CD4-positive, alpha-beta T cell (primary cell): ENCODE measurements around the gene SERPINC1. TPM values are rescaled to one million over a fixed set of nuclear protein-coding genes. Genes with fewer than 3 reads are reported as not detected.

Experiments
- ATAC-seq: fragments of 200-7000 bp; cut with Tn5 transposase; one replicate; pipeline ENCODE4 v1.10.0; 2022; ENCODE audit warnings: mild to moderate bottlenecking; ENCODE audit not compliant: poor library complexity
- CTCF ChIA-PET: fragments of 350-600 bp; sonication (Branson Sonifier 250); formaldehyde crosslinking; loops from one replicate; lab custom pipeline; 2021; ENCODE audit warnings: antibody characterized with exemption, inconsistent platforms; lab: Charles Lee
- POLR2A ChIA-PET: fragments of 350-600 bp; sonication (Branson Sonifier 250); formaldehyde crosslinking; loops from one replicate; lab custom pipeline; 2021; ENCODE audit warnings: antibody characterized with exemption, inconsistent platforms; lab: Charles Lee
- DNase-seq, 14 experiments: peaks; one replicate each; pipeline ENCODE4 v3.0.0-alpha.2; 2013 to 2020; ENCODE audit warnings: mixed read lengths in 2 of 14
- H3K27ac ChIP-seq, 2 donors: one replicate each; pipeline versions ENCODE4 v1.5.1 to v1.7.0; 2013; ENCODE audit warnings: low read length in 2 of 2, low read depth in 1 of 2, mild to moderate bottlenecking in 1 of 2
- H3K27me3 ChIP-seq, 2 experiments: 1 replicate in 1 of 2; 2 replicates in 1 of 2; pipeline versions ENCODE4 v1.6.1 to v1.7.0; 2013; ENCODE audit warnings: low read length in 2 of 2, control low read depth in 1 of 2, mild to moderate bottlenecking in 1 of 2, moderate library complexity in 1 of 2; ENCODE audit not compliant: insufficient read depth in 2 of 2, control insufficient read depth in 1 of 2
- H3K36me3 ChIP-seq: one replicate; pipeline ENCODE4 v1.6.1; 2013; ENCODE audit warnings: low read length, control low read depth; ENCODE audit not compliant: insufficient read depth
- H3K4me1 ChIP-seq: one replicate; pipeline ENCODE4 v1.6.1; 2013; ENCODE audit warnings: low read length, control low read depth; ENCODE audit not compliant: insufficient read depth
- H3K4me3 ChIP-seq: one replicate; pipeline ENCODE4 v1.5.1; 2013; ENCODE audit warnings: mild to moderate bottlenecking, low read length, moderate library complexity
- H3K9me3 ChIP-seq, 2 experiments: 1 replicate in 1 of 2; 2 replicates in 1 of 2; pipeline versions ENCODE4 v1.6.1 to v1.7.0; 2013; ENCODE audit warnings: low read length in 2 of 2, mild to moderate bottlenecking in 2 of 2, control low read depth in 1 of 2, moderate library complexity in 1 of 2; ENCODE audit not compliant: control insufficient read depth in 1 of 2, insufficient read depth in 1 of 2
- H3K27ac Mint-ChIP-seq: one replicate; pipeline ENCODE4 v1.8.0; 2020; ENCODE audit warnings: mixed read lengths
- H3K27me3 Mint-ChIP-seq: one replicate; pipeline ENCODE4 v1.8.0; 2021; ENCODE audit warnings: mixed read lengths
- H3K36me3 Mint-ChIP-seq: one replicate; pipeline ENCODE4 v1.8.0; 2021; ENCODE audit warnings: low read depth, mixed read lengths
- H3K4me1 Mint-ChIP-seq: one replicate; pipeline ENCODE4 v1.8.0; 2021; ENCODE audit warnings: low read depth, mixed read lengths
- H3K4me3 Mint-ChIP-seq: one replicate; pipeline ENCODE4 v1.8.0; 2020; ENCODE audit warnings: mild to moderate bottlenecking, mixed read lengths
- H3K9me3 Mint-ChIP-seq: one replicate; pipeline ENCODE4 v1.8.0; 2020; ENCODE audit warnings: mixed read lengths
- intact Hi-C, 2 experiments: fragments of 100-400 bp; cut with DNase I in 1 of 2; cut with micrococcal nuclease in 1 of 2; formaldehyde crosslinking; loops; one replicate each; pipeline versions ENCODE4 v1.15.1 to v1.9.0; 2023 to 2025; cut with DNase I, micrococcal nuclease
- total RNA-seq, 174 experiments: library from RNA in 2 of 174; stranded (reverse) in 2 of 174; gene quantifications; one replicate each; pipeline ENCODE4 v1.2.3 and lab custom pipeline; 2021 to 2026
- TF ChIP-seq, protein P1 (sequence below): fragments of 200-600 bp; IDR thresholded peaks from one replicate; pipeline ENCODE4 v1.8.0; 2022; ENCODE audit warnings: antibody characterized with exemption, mild to moderate bottlenecking

Gene SERPINC1
- total RNA-seq, 2 experiments from 2014 or later = not detected

DNA sequence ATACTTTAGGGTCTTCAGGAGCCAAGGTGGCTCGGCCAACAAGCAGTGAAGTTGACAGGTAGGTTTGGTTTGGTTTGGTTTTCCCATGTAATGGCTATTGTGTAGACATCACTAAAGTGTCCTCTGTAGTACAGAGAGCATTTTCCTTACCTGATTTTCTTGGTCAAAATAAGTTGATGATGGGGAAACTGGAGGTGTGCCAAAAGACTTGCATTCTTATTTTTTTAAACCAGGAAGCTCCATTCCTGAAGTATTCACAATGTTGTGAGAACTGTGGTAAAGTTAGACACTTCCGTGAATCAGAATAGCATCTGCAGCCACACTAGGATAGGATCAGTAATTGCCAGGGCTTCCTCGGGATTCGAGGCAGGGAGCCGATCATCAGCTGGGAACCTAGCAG is 46.0 kb downstream of the SERPINC1 start:
- Mint-ChIP-seq H3K9me3 (no peaks in the 10 kb centered on the region), H3K4me1 (peaks cover 64% of the 10 kb centered on the region), H3K4me3 (peak overlapping the region; percentile 93), H3K27ac (peak overlapping the region; percentile 95), H3K36me3 (peaks cover 77% of the 10 kb centered on the region), H3K27me3 (no peaks in the 10 kb centered on the region)
- DNase-seq (no peak), ATAC-seq (no peak)
- H3K4me3 ChIP-seq = no peak overlapping the region
- TF ChIP-seq, protein P1, sequence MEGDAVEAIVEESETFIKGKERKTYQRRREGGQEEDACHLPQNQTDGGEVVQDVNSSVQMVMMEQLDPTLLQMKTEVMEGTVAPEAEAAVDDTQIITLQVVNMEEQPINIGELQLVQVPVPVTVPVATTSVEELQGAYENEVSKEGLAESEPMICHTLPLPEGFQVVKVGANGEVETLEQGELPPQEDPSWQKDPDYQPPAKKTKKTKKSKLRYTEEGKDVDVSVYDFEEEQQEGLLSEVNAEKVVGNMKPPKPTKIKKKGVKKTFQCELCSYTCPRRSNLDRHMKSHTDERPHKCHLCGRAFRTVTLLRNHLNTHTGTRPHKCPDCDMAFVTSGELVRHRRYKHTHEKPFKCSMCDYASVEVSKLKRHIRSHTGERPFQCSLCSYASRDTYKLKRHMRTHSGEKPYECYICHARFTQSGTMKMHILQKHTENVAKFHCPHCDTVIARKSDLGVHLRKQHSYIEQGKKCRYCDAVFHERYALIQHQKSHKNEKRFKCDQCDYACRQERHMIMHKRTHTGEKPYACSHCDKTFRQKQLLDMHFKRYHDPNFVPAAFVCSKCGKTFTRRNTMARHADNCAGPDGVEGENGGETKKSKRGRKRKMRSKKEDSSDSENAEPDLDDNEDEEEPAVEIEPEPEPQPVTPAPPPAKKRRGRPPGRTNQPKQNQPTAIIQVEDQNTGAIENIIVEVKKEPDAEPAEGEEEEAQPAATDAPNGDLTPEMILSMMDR = no peak
- intact Hi-C loops = loop anchor here (2.0 kb wide), 2 partner anchors 152 to 288 kb away; partner anchors contain the start of genes RABGAP1L (in 1 of the 2) and RC3H1 (in 1 of the 2)
- peaks cover 47% of the 10 kb centered on the region for H3K4me1 ChIP-seq
- H3K27ac ChIP-seq = peak overlapping the region in 1 of 2 donors; percentile 96
- ChIA-PET POLR2A (no interaction called here), CTCF (no interaction called here)
- H3K27me3 ChIP-seq = no peaks in the 10 kb centered on the region
- H3K9me3 ChIP-seq = no peaks in the 10 kb centered on the region
- H3K36me3 ChIP-seq = peaks cover 26% of the 10 kb centered on the region

DNA sequence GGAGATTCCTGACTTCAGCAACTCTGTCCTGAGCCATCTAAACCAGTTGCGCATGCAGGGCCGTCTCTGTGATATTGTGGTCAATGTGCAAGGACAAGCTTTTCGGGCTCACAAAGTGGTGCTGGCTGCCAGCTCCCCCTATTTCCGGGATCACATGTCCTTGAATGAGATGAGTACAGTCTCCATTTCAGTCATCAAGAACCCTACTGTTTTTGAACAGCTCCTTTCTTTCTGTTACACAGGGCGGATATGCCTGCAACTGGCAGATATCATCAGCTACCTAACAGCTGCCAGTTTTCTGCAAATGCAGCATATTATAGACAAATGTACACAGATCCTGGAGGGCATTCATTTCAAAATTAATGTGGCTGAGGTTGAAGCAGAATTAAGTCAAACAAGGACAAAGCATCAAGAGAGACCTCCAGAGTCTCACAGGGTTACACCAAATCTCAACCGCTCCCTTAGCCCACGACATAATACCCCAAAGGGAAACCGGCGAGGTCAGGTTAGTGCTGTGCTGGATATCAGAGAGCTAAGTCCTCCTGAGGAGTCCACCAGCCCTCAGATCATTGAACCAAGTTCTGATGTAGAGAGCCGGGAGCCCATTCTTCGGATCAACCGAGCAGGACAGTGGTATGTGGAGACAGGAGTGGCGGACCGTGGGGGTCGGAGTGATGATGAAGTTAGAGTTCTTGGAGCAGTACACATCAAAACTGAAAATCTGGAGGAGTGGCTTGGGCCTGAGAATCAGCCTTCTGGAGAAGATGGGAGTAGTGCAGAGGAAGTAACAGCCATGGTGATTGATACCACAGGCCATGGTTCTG is 46.7 kb downstream of the SERPINC1 start:
- Histone ChIP-seq H3K4me3 (peak overlapping the region; percentile 11), H3K9me3 (no peaks in the 10 kb centered on the region), H3K27me3 (no peaks in the 10 kb centered on the region), H3K4me1 (peaks cover 51% of the 10 kb centered on the region), H3K36me3 (peaks cover 32% of the 10 kb centered on the region), H3K27ac (peak overlapping the region; percentile 17 to 96)
- intact Hi-C loops = loop anchor here (2.0 kb wide), 2 partner anchors 152 to 288 kb away; partner anchors contain the start of genes RABGAP1L (in 1 of the 2) and RC3H1 (in 1 of the 2)
- TF ChIP-seq, protein P1 = no peak
- Mint-ChIP-seq H3K4me1 (peaks cover 70% of the 10 kb centered on the region), H3K27me3 (no peaks in the 10 kb centered on the region), H3K9me3 (no peaks in the 10 kb centered on the region), H3K36me3 (peaks cover 77% of the 10 kb centered on the region), H3K27ac (peak overlapping the region; percentile 95), H3K4me3 (peak overlapping the region; percentile 93)
- ATAC-seq (no peak), DNase-seq (peak in 7 of 14 experiments; percentile 6 to 75 (median 33))
- POLR2A ChIA-PET = interaction anchor here (0.6 to 7.9 kb wide), 6 partner anchors 10 to 1152 kb away, joined by 3 to 96 read pairs (median 4); partner anchors contain the start of genes CACYBP, CENPL, DARS2 and KLHL20
- CTCF ChIA-PET = no interaction called here

DNA sequence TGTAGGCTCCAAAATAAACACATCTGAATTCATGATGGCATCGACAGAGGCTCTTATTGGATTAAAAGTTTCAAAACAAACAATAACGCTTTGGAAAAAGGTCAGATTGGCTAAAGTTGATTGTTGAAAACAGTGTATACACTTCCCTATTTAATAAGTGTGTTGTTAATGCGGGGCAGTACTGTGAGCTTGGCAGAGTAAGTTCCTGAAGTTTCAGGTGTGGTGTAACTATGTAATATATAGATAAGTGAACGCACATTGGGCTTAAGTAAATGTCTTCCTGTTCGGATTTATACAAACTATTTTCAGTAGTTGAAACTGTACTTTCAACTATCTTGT is 48.1 kb downstream of the SERPINC1 start:
- Mint-ChIP-seq H3K4me1 (peaks cover 85% of the 10 kb centered on the region), H3K4me3 (peak overlapping the region; percentile 93), H3K9me3 (no peaks in the 10 kb centered on the region), H3K27me3 (no peaks in the 10 kb centered on the region), H3K27ac (peak overlapping the region; percentile 95), H3K36me3 (peaks cover 81% of the 10 kb centered on the region)
- ATAC-seq (no peak), DNase-seq (no peak)
- no peaks in the 10 kb centered on the region for H3K9me3 ChIP-seq
- peak overlapping the region; percentile 90 for H3K4me3 ChIP-seq
- TF ChIP-seq, protein P1 = no peak
- ChIA-PET CTCF (interaction anchor here (1.4 kb wide), 1 partner anchor 15 kb away, joined by 3 read pairs; no protein-coding TSS in a partner anchor), POLR2A (interaction anchor here (0.7 to 7.9 kb wide), 21 partner anchors 8 to 1437 kb away, joined by 3 to 96 read pairs (median 6); partner anchors contain the start of genes CACYBP, CENPL, DARS2 and KLHL20)
- peaks cover 60% of the 10 kb centered on the region for H3K4me1 ChIP-seq
- no peaks in the 10 kb centered on the region for H3K27me3 ChIP-seq
- intact Hi-C loops = loop anchor here (2.0 to 5.0 kb wide), 5 partner anchors 154 to 1338 kb away; partner anchors contain the start of genes KLHL20 (in 2 of the 2), CACYBP (in 1 of the 2) and PRDX6 (in 1 of the 2)
- peaks cover 41% of the 10 kb centered on the region for H3K36me3 ChIP-seq
- H3K27ac ChIP-seq = peak overlapping the region; percentile 96
